Stimulated activated CD4-positive, alpha-beta T cell treated with anti-CD3 and anti-CD28 coated beads, Interleukin-1b, Interleukin-23, amount 100 ng/mL, for 48 hours (primary cell): ENCODE measurements around the gene OBSL1.

Experiments
- DNase-seq: peaks from one replicate; pipeline ENCODE4 v3.0.0-alpha.2; 2020

The OBSL1 gene

GRCh38 chr2:219548990-219549389 lies 22.3 kb downstream of the OBSL1 start:
- no peak for DNase-seq

- no peak for DNase-seq
Measured at GRCh38 chr2:219547621-219548020, 23.7 kb downstream of the OBSL1 start.

DNA sequence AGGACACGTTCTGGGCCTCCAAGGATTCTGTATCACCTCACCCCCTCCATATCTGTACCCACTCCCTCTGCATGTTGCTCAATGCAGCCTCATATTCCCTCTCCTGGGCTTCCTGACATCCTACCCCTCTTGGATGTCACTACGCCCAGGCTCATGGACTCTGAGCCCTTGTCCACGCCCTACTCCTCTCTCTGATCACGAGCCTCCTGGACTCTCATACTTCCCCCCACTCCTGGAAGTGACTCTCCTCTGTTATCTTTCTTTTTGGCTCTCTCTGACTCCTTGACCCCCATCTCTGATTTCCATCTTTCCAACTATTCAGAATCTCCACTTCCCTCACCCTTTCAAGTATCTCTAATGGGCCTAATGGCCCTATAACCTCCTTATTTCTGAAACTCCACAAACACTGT lies 25.4 kb downstream of the OBSL1 start:
- DNase-seq: no peak

DNA sequence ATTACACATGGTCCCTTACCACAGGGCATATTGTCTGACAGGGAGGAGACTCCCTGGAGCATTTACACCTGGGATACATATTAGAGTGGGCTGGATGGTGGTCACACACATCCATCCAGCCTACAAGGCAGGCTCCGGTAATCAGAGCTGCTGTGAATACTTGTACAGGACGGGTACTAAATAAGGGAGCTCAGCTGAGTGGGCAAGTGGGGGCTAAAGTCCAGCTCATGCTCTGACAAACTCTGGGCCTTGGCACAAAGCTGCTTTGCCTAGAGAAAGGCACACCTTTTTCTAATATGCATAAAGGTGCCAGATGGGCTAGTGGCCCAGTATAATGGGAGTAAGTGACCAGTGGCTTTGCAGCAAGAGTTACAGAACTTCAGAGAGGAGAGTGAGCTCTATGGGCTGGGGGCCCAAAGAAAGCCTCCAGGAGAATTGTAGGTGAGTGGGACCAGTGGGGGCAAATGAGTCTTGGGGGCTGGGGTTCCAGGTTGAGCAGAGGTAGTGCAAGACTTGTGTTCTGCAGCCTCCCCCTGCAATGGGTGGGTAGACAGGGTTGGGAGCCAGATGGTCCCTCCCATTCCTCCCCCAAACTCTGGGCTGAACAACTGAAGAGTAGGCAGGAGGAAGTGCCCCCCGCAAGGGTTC lies 25.9 kb downstream of the OBSL1 start:
- DNase-seq: no peak

GRCh38 chr2:219544567-219544966 lies 26.8 kb downstream of the OBSL1 start:
- no peak for DNase-seq

GRCh38 chr2:219543596-219544358 lies 27.6 kb downstream of the OBSL1 start, which contains the start of the genes CHPF and TMEM198:
CHPF (minus strand) TSS chr2:219543809; CDS start chr2:219543538, 271 bp downstream.
TMEM198 (plus strand) TSS chr2:219544028; CDS start chr2:219544728, 700 bp downstream.
- peak; percentile 97 for DNase-seq

GRCh38 chr2:219542931-219543595 lies 28.3 kb downstream of the OBSL1 start:
- no peak for DNase-seq

- peak; percentile 86 for DNase-seq
Measured at GRCh38 chr2:219541611-219542180, 29.6 kb downstream of the OBSL1 start.

DNA sequence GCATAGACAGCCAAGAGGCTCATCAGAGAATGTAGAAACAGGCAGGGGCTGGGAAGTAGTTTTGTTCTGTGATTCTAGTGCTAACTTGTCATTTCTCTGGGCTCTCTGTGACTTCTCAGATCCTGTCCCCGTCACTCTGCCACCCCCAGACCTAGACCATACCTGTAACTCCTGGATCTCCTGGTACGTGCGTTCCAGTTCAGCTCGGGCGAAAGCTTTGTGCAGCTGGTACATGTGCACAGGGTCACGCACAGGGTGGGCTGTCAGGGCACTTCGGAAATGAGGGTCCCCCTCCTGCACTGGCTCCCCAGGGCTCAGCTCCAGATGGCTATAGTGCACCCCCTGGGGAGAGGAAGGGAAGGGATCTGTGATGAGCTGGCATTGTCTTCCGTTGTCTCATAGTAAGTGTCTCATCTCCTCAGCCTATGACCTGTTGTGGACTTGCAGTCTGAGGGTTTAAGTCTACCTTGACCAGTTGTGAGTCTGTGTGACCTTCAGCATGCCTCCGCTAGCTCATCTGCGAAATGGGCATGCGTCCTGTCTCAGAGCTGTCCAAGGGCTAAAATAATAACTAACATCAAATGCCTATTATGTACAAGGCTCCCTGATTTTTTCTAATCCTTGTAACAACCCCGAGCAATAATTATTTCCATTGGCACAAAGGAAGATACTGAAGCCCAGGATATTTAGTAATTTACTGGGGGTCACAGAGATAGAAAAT lies 30.4 kb downstream of the OBSL1 start:
- no peak for DNase-seq

- DNase-seq: no peak
Measured at GRCh38 chr2:219539926-219540678, 31.2 kb downstream of the OBSL1 start.

DNA sequence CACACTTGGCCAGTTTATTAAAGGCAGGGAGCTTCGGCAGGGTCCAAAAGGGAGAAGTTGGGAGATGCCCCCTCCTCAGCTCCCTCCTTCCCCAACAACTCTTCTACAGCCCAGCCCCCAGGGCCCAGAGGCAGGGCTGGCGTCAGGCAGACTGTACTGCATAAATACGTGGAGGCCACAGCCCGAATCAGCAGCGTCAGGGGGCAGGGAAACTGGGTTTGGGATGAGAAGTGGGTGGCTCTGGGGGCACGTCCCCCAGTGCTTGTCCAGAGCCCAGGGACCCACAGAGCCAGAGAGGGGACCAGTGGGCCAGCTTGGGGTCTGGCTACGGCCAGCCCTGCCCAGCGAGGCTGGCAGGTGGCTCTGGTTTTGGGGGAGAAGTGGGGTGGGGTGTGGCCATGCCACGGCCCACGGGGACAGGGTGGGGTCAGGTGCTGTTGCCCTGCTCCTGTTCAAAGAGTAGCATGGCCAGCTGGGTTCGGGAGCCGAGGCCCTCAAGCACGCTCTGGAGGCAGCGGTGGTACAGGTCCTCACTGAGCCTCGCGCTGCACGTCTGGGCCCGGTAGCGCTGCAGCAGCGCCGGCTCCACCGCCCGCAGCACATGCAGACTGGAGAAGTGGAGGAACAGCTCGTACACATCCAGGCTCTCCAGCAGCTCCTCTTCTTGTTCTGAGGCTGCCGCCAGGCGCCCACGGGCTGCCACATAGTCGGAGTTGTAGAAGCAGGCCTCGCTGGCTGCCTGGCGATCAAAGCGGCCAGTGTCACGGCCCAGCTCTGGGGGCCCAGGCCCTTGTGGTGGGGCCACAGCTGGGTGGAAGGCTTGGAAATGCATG lies 32.2 kb downstream of the OBSL1 start:
- no peak for DNase-seq

- no peak for DNase-seq
Measured at GRCh38 chr2:219538504-219538951, 32.8 kb downstream of the OBSL1 start.

GRCh38 chr2:219537657-219538488 lies 33.5 kb downstream of the OBSL1 start:
- DNase-seq: no peak

GRCh38 chr2:219536967-219537366 lies 34.4 kb downstream of the OBSL1 start:
- DNase-seq: no peak

DNA sequence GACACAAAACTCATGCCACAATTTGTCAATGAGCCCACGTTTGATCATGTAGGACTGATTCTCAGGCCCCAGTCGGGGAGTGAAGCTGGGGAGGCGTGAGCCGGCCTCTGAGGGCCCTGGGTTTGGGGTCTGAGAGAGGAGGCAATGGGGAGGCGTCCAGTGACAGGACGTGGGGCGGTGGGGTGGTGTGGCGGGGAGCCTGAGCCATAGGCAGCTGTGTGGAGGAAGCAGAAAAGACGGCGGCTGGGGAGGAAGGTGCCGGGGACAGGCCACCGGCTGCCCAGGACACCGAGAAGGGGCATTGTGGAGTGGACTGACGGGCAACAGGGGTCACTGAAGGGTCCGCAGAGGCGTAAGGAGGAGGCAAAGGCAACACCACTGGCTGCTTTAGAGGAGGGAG lies 34.9 kb downstream of the OBSL1 start:
- DNase-seq: no peak

DNA sequence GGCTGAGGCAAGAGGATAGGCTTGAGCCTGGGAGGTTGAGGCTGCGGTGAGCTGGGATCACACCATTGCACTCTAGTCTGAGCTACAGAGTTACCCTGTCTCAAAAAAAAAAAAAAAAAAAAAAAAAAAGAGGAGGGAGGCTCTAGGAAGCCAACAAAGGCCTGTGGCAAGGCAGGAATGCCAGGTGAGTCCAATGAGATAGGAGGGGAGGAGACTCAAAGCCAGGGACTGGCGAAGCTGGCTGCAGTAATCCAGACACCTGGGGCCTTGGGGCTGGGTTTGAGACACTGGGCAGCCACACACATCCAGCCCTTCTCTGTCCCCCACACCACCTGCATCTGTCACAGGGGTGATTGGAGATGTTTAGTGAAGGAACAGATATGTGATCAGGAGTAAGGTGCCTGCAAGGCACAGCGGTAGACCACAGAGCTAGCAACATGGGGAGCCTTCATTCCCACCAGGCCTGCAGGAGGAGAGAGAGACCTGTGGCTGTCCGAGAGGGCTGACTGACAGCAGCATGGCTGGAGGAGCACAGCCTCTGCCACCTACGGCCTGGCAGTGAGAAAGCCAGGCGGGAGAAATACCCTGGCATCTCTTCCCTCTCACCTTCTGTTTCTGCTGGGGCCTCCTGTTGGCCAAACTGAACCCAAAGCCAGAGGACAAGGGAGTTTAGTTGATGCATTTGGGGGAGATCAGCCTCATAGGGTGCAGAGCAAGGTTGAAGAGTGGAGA lies 37.2 kb downstream of the OBSL1 start:
- DNase-seq: no peak

- no peak for DNase-seq
Measured at GRCh38 chr2:219532378-219532649, 39.0 kb downstream of the OBSL1 start.

GRCh38 chr2:219531639-219532377 lies 39.5 kb downstream of the OBSL1 start:
- DNase-seq: no peak
